IMR-90 (cell line): ENCODE measurements around the gene S100A3.
"Not testable (repeated sequence)": the region's sequence is repeated elsewhere in the genome, so short reads cannot be mapped to it uniquely, and the experiment has no call there.

ENCODE experiments used
- BHLHE40 ChIP-seq: fragments of 150-350 bp; IDR thresholded peaks from 2 replicates; pipeline ENCODE4 v1.6.1; 2016; ENCODE audit warnings: mild to moderate bottlenecking, low read depth, low read length
- FOS ChIP-seq: fragments of 150-350 bp; IDR thresholded peaks from 2 replicates; pipeline ENCODE4 v1.6.1; 2016; ENCODE audit warnings: low read depth, low read length
- MXI1 ChIP-seq: IDR thresholded peaks from 2 replicates; pipeline ENCODE4 v1.6.1; 2012; ENCODE audit warnings: low read depth, mild to moderate bottlenecking, low read length, moderate library complexity, borderline replicate concordance
- POLR2A ChIP-seq: IDR thresholded peaks from 2 replicates; pipeline ENCODE4 v1.6.1; 2012; ENCODE audit warnings: mild to moderate bottlenecking, low read depth, low read length
- RAD21 ChIP-seq: IDR thresholded peaks from 2 replicates; pipeline ENCODE4 v1.6.1; 2012; ENCODE audit warnings: low read length, improper control_type of control experiment
- RFX5 ChIP-seq: IDR thresholded peaks from 2 replicates; pipeline ENCODE4 v1.8.0; 2012; ENCODE audit warnings: low read depth, mild to moderate bottlenecking, low read length, moderate library complexity
- TF ChIP-seq, protein P1 (sequence below): conservative IDR thresholded peaks from 2 replicates; pipeline ENCODE4 v1.5.1; 2012; ENCODE audit warnings: mild to moderate bottlenecking, low read depth, low read length, improper control_type of control experiment
- TF ChIP-seq, protein P2 (sequence below): fragments of 150-350 bp; IDR thresholded peaks from 2 replicates; pipeline ENCODE4 v1.6.1; 2017; ENCODE audit warnings: mild to moderate bottlenecking, antibody characterized with exemption, low read length, low read depth

DNA sequence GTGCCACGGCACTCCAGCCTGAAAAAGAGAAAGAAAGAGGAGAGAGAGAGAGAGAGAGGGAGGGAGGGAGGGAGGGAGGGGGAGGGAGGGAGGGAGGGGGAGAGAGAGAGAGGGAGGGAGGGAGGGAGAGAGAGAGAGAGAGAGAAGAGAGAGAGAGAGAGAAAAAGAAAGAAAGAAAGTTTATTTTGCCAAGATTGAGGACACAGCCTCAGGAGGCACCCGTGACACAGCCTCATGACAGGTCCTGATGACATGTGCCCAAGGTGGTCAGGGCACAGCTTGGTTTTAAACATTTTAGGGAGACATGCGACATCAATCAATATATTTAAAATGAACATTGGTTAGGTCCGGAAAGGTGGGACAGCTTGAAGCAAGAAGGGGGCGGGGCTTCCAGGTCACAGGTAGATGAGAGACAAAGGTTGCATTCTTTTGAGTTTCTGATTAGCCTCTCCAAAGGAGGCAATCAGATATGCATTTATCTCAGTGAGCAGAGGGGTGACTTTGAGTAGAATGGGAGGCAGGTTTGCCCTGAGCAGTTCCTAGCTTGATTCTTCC is 28.8 kb downstream of the S100A3 start:
- TF ChIP-seq, protein P1, sequence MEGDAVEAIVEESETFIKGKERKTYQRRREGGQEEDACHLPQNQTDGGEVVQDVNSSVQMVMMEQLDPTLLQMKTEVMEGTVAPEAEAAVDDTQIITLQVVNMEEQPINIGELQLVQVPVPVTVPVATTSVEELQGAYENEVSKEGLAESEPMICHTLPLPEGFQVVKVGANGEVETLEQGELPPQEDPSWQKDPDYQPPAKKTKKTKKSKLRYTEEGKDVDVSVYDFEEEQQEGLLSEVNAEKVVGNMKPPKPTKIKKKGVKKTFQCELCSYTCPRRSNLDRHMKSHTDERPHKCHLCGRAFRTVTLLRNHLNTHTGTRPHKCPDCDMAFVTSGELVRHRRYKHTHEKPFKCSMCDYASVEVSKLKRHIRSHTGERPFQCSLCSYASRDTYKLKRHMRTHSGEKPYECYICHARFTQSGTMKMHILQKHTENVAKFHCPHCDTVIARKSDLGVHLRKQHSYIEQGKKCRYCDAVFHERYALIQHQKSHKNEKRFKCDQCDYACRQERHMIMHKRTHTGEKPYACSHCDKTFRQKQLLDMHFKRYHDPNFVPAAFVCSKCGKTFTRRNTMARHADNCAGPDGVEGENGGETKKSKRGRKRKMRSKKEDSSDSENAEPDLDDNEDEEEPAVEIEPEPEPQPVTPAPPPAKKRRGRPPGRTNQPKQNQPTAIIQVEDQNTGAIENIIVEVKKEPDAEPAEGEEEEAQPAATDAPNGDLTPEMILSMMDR = not testable (repeated sequence)
- not testable (repeated sequence) for TF ChIP-seq POLR2A, RAD21, RFX5, BHLHE40, MXI1, FOS
- TF ChIP-seq, protein P2, sequence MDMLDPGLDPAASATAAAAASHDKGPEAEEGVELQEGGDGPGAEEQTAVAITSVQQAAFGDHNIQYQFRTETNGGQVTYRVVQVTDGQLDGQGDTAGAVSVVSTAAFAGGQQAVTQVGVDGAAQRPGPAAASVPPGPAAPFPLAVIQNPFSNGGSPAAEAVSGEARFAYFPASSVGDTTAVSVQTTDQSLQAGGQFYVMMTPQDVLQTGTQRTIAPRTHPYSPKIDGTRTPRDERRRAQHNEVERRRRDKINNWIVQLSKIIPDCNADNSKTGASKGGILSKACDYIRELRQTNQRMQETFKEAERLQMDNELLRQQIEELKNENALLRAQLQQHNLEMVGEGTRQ = not testable (repeated sequence)
